ENCODE measurements around the gene ABRACL.

- TF ChIP-seq CTCF (IDR thresholded peaks at IDR 0.05 in 4 of 5, conservative IDR thresholded peaks at IDR 0.05 in 1 of 5) (no peak), POLR2A (IDR thresholded peaks at IDR 0.05) (no peak)
These were observed 29.5 kb downstream of the ABRACL start for GRCh38 chr6:139058029-139058428.
